H9 (cell line): ENCODE data around the gene TRIM34. TPM values are rescaled to one million over a fixed set of nuclear protein-coding genes. Genes with fewer than 3 reads are reported as not detected.
"Not testable (repeated sequence)": the region's sequence is repeated elsewhere in the genome, so short reads cannot be mapped to it uniquely, and the experiment has no call there.

ENCODE experiments used
- DNase-seq: peaks from one replicate; pipeline ENCODE4 v3.0.0-alpha.2; 2017
- H2AFZ ChIP-seq: one replicate; pipeline ENCODE4 v1.6.1; 2013; ENCODE audit warnings: mild to moderate bottlenecking, low read length, control low read depth, moderate library complexity
- H2AK5ac ChIP-seq: 2 replicates; pipeline ENCODE4 v1.6.1; 2013; ENCODE audit warnings: low read length, control low read depth, mixed read lengths; ENCODE audit not compliant: insufficient read length
- H2BK120ac ChIP-seq: one replicate; pipeline ENCODE4 v1.6.1; 2013; ENCODE audit warnings: low read depth, mild to moderate bottlenecking, low read length, control low read depth, inconsistent platforms; ENCODE audit not compliant: poor library complexity, severe bottlenecking
- H2BK12ac ChIP-seq: 2 replicates; pipeline ENCODE4 v1.6.1; 2013; ENCODE audit warnings: low read length, control low read depth, mixed read lengths, low read depth; ENCODE audit not compliant: insufficient read length
- H2BK15ac ChIP-seq: 2 replicates; pipeline ENCODE4 v1.6.1; 2013; ENCODE audit warnings: low read depth, low read length, control low read depth
- H2BK20ac ChIP-seq: one replicate; pipeline ENCODE4 v1.6.1; 2013; ENCODE audit warnings: low read depth, mild to moderate bottlenecking, low read length, control low read depth, inconsistent platforms; ENCODE audit not compliant: poor library complexity, severe bottlenecking
- H2BK5ac ChIP-seq: 2 replicates; pipeline ENCODE4 v1.6.1; 2013; ENCODE audit warnings: low read length, control low read depth, mixed read lengths; ENCODE audit not compliant: insufficient read length
- H3K14ac ChIP-seq: 2 replicates; pipeline ENCODE4 v1.6.1; 2013; ENCODE audit warnings: low read length, control low read depth; ENCODE audit not compliant: insufficient read depth
- H3K18ac ChIP-seq: 2 replicates; pipeline ENCODE4 v1.6.1; 2013; ENCODE audit warnings: low read depth, mild to moderate bottlenecking, mixed read lengths, low read length, control low read depth; ENCODE audit not compliant: insufficient read length
- H3K23ac ChIP-seq: 2 replicates; pipeline ENCODE4 v1.6.1; 2013; ENCODE audit warnings: low read length, control low read depth, mixed read lengths, low read depth; ENCODE audit not compliant: insufficient read length
- H3K23me2 ChIP-seq: 2 replicates; pipeline ENCODE4 v1.6.1; 2013; ENCODE audit warnings: low read depth, mild to moderate bottlenecking, mixed read lengths, low read length, control low read depth; ENCODE audit not compliant: insufficient read length, poor library complexity, severe bottlenecking
- H3K27ac ChIP-seq: 2 replicates; pipeline ENCODE4 v1.5.1; 2013; ENCODE audit warnings: low read length, control low read depth, mixed read lengths, low read depth; ENCODE audit not compliant: insufficient read length
- H3K27me3 ChIP-seq: 2 replicates; pipeline ENCODE4 v1.6.1; 2013; ENCODE audit warnings: low read length, control low read depth, inconsistent platforms; ENCODE audit not compliant: insufficient read depth
- H3K4ac ChIP-seq: 2 replicates; pipeline ENCODE4 v1.6.1; 2013; ENCODE audit warnings: low read depth, mild to moderate bottlenecking, control low read depth, inconsistent platforms, low read length, moderate library complexity
- H3K4me1 ChIP-seq: 2 replicates; pipeline ENCODE4 v1.6.1; 2013; ENCODE audit warnings: low read length, control low read depth, inconsistent platforms; ENCODE audit not compliant: insufficient read depth
- H3K4me2 ChIP-seq: 2 replicates; pipeline ENCODE4 v1.6.1; 2013; ENCODE audit warnings: low read length, control low read depth, mixed read lengths; ENCODE audit not compliant: insufficient read length, insufficient read depth
- H3K56ac ChIP-seq: 2 replicates; pipeline ENCODE4 v1.6.1; 2013; ENCODE audit warnings: low read depth, mild to moderate bottlenecking, mixed read lengths, low read length, control low read depth; ENCODE audit not compliant: insufficient read length
- H3K79me1 ChIP-seq: 2 replicates; pipeline ENCODE4 v1.6.1; 2013; ENCODE audit warnings: low read depth, mild to moderate bottlenecking, moderate library complexity, low read length, control low read depth, inconsistent platforms; ENCODE audit not compliant: insufficient read depth, poor library complexity, severe bottlenecking
- H3K79me2 ChIP-seq: 2 replicates; pipeline ENCODE4 v1.6.1; 2013; ENCODE audit warnings: low read length, control low read depth, inconsistent platforms; ENCODE audit not compliant: insufficient read depth
- H3K9ac ChIP-seq: 2 replicates; pipeline ENCODE4 v1.6.1; 2013; ENCODE audit warnings: low read length, control low read depth, mixed read lengths; ENCODE audit not compliant: insufficient read length; ENCODE audit errors: extremely low read depth
- H3K9me3 ChIP-seq: one replicate; pipeline ENCODE4 v1.6.1; 2013; ENCODE audit warnings: low read depth, low read length, inconsistent platforms; ENCODE audit not compliant: control insufficient read depth
- H3T11ph ChIP-seq: one replicate; pipeline ENCODE4 v1.6.1; 2013; ENCODE audit warnings: mild to moderate bottlenecking, low read length, control low read depth, inconsistent platforms
- H4K20me1 ChIP-seq: one replicate; pipeline ENCODE4 v1.6.1; 2013; ENCODE audit not compliant: control insufficient read depth, insufficient read length, insufficient read depth
- H4K5ac ChIP-seq: 2 replicates; pipeline ENCODE4 v1.6.1; 2013; ENCODE audit warnings: low read depth, mild to moderate bottlenecking, mixed read lengths, low read length, control low read depth; ENCODE audit not compliant: insufficient read length
- H4K8ac ChIP-seq: replicated peaks from 2 replicates; pipeline ENCODE4 v1.6.1; 2013; ENCODE audit warnings: low read length, control low read depth, mixed read lengths, low read depth; ENCODE audit not compliant: insufficient read length
- H4K91ac ChIP-seq: 2 replicates; pipeline ENCODE4 v1.6.1; 2013; ENCODE audit warnings: low read depth, mild to moderate bottlenecking, moderate library complexity, mixed read lengths, low read length, control low read depth; ENCODE audit not compliant: insufficient read length
- H3K27ac Mint-ChIP-seq, 3 experiments: 2 replicates in 2 of 3; 3 replicates in 1 of 3; pipeline ENCODE4 v1.8.0; 2020 to 2021; ENCODE audit warnings: mixed read lengths in 3 of 3, mild to moderate bottlenecking in 1 of 3, moderate library complexity in 1 of 3
- H3K27me3 Mint-ChIP-seq: 2 replicates; pipeline ENCODE4 v1.8.0; 2021; ENCODE audit warnings: low read depth, mild to moderate bottlenecking, moderate library complexity, mixed read lengths
- H3K36me3 Mint-ChIP-seq, 3 experiments: 2 replicates in 2 of 3; 3 replicates in 1 of 3; pipeline ENCODE4 v1.8.0; 2020 to 2021; ENCODE audit warnings: low read depth in 3 of 3, mixed read lengths in 3 of 3; ENCODE audit not compliant: insufficient read depth in 1 of 3
- H3K4me1 Mint-ChIP-seq, 2 experiments: 2 replicates each; pipeline ENCODE4 v1.8.0; 2020; ENCODE audit warnings: mixed read lengths in 2 of 2
- H3K4me3 Mint-ChIP-seq, 2 experiments: 2 replicates in 1 of 2; 3 replicates in 1 of 2; pipeline ENCODE4 v1.8.0; 2020 to 2021; ENCODE audit warnings: mild to moderate bottlenecking in 2 of 2, mixed read lengths in 2 of 2, moderate library complexity in 1 of 2
- H3K9me3 Mint-ChIP-seq, 2 experiments: 2 replicates in 1 of 2; 3 replicates in 1 of 2; pipeline ENCODE4 v1.8.0; 2020; ENCODE audit warnings: mild to moderate bottlenecking in 2 of 2, mixed read lengths in 2 of 2, moderate library complexity in 1 of 2
- WGBS: extraction: QIAGEN DNeasy Blood & Tissue Kit; methylation state at CpG from one replicate; pipeline ENCODE4 v1.1.7; 2013; ENCODE audit warnings: missing lambda C conversion rate, low lambda C conversion rate, mixed read lengths; ENCODE audit not compliant: insufficient read length; ENCODE audit errors: extremely low coverage; 5-methylcytosine and 5-hydroxymethylcytosine counted together
- total RNA-seq: library from RNA; stranded (reverse); gene quantifications from 2 replicates; pipeline ENCODE4 v1.2.1, GENCODE V29; 2021

Gene TRIM34
- total RNA-seq, 1 experiment from 2014 or later, result 0.59 TPM

- not testable (repeated sequence) for H3K27ac ChIP-seq, H3K23me2 ChIP-seq, H3K9me3 ChIP-seq, H3K14ac ChIP-seq, H2BK15ac ChIP-seq, H3K79me1 ChIP-seq, H3K79me2 ChIP-seq, H3K18ac ChIP-seq, H3K4me3 Mint-ChIP-seq, H2BK120ac ChIP-seq, H3K4me2 ChIP-seq, H2BK5ac ChIP-seq, H3K56ac ChIP-seq, H4K8ac ChIP-seq, H3K9me3 Mint-ChIP-seq, H2AFZ ChIP-seq, H3T11ph ChIP-seq, H2BK20ac ChIP-seq, H3K27ac Mint-ChIP-seq, H4K20me1 ChIP-seq, H3K4me1 ChIP-seq, H3K27me3 ChIP-seq, H3K4me1 Mint-ChIP-seq, H2AK5ac ChIP-seq, H3K36me3 Mint-ChIP-seq, H3K23ac ChIP-seq, H3K27me3 Mint-ChIP-seq, DNase-seq, H2BK12ac ChIP-seq, H4K91ac ChIP-seq, H3K9ac ChIP-seq, H3K4ac ChIP-seq, H4K5ac ChIP-seq
- WGBS, result no CpG with 5 or more reads among the region's 31 CpGs
Measured at GRCh38 chr11:5589906-5590305, 34.9 kb upstream of the TRIM34 start.
